Epithelial cell of proximal tubule (primary cell): ENCODE results near the gene EMILIN1. TPM values are rescaled to one million over a fixed set of nuclear protein-coding genes. Genes with fewer than 3 reads are reported as not detected.
"Not testable (repeated sequence)": the region's sequence is repeated elsewhere in the genome, so short reads cannot be mapped to it uniquely, and the experiment has no call there.

Experiments used
- DNase-seq: peaks from one replicate; pipeline ENCODE4 v3.0.0-alpha.2; 2011; ENCODE audit warnings: low read depth
- H3K4me3 ChIP-seq: 2 replicates; pipeline ENCODE4 v1.5.1; 2011; ENCODE audit warnings: low read depth, mild to moderate bottlenecking, low read length
- CTCF ChIP-seq: conservative IDR thresholded peaks from 2 replicates; pipeline ENCODE4 v1.5.1; 2012; ENCODE audit warnings: low read depth, mild to moderate bottlenecking, low read length
- total RNA-seq: library from RNA; depleted of rRNA; stranded (reverse); fragments of >200 nt; gene quantifications from 2 replicates; pipeline ENCODE4 v1.2.3, GENCODE V29; 2015

Gene EMILIN1
- total RNA-seq, 1 donor from 2014 or later = 2.1 TPM

- TF ChIP-seq CTCF = no peak
- no peak overlapping the region for H3K4me3 ChIP-seq
- no peak for DNase-seq
These were observed 4.6 kb upstream of the EMILIN1 start for GRCh38 chr2:27073782-27074181.

- TF ChIP-seq CTCF = no peak
- H3K4me3 ChIP-seq = no peak overlapping the region
- no peak for DNase-seq
These were observed 3.5 kb upstream of the EMILIN1 start for GRCh38 chr2:27074738-27075565.

GRCh38 chr2:27075566-27075871 lies 2.9 kb upstream of the EMILIN1 start:
- not testable (repeated sequence) for DNase-seq, H3K4me3 ChIP-seq

- no peak for DNase-seq
- no peak for TF ChIP-seq CTCF
- H3K4me3 ChIP-seq = no peak overlapping the region
These were observed 2.1 kb upstream of the EMILIN1 start for GRCh38 chr2:27076323-27076722.

- no peak for DNase-seq
- no peak for TF ChIP-seq CTCF
- H3K4me3 ChIP-seq = no peak overlapping the region
These were observed 1.2 kb upstream of the EMILIN1 start for GRCh38 chr2:27077231-27077630.

- TF ChIP-seq CTCF = no peak
- no peak for DNase-seq
- H3K4me3 ChIP-seq = no peak overlapping the region
These were observed 1.1 kb downstream of the EMILIN1 start for GRCh38 chr2:27079233-27080139.

- no peak for DNase-seq
- TF ChIP-seq CTCF = no peak
- H3K4me3 ChIP-seq = no peak overlapping the region
These were observed 1.7 kb downstream of the EMILIN1 start for GRCh38 chr2:27080140-27080469.
